ENCODE results near the gene RARA. TPM values are rescaled to one million over a fixed set of nuclear protein-coding genes. Genes with fewer than 3 reads are reported as not detected.

RARA gene
- total RNA-seq, 2 donors from 2014 or later = 46.8 to 73.4 TPM

Other genes with a start within 250 kb of the RARA start
- gene THRA, start 246.2 kb upstream of the RARA start, total RNA-seq = 10 to 100 TPM; 64.8 to 75.0 TPM
- 10 to 100 TPM; 10.3 to 29.1 TPM for gene NR1D1, start 208.6 kb upstream of the RARA start, total RNA-seq
- gene MSL1, start 187.2 kb upstream of the RARA start, total RNA-seq = 100 to 1,000 TPM in 1 of 2 donors, 10 to 100 TPM in 1; 69.3 to 107 TPM
- gene CASC3, start 168.6 kb upstream of the RARA start, total RNA-seq = 100 to 1,000 TPM in 1 of 2 donors, 10 to 100 TPM in 1; 81.8 to 108 TPM
- gene RAPGEFL1, start 131.7 kb upstream of the RARA start, total RNA-seq = 10 to 100 TPM in 1 of 2 donors, 1 to 10 TPM in 1; 7.3 to 21.7 TPM
- gene WIPF2, start 89.9 kb upstream of the RARA start, total RNA-seq = 10 to 100 TPM in 1 of 2 donors, 1 to 10 TPM in 1; 8.9 to 14.0 TPM
- gene CDC6, start 21.3 kb upstream of the RARA start, total RNA-seq = 1 to 10 TPM in 1 of 2 donors, under 1 TPM in 1; 0.71 to 6.8 TPM
- 1 to 10 TPM in 1 of 2 donors, not detected in 1; 1.5 TPM for gene GJD3, start 55.6 kb downstream of the RARA start, total RNA-seq
- 1 to 10 TPM in 1 of 2 donors, under 1 TPM in 1; 0.81 to 8.5 TPM for gene TOP2A, start 108.7 kb downstream of the RARA start, total RNA-seq
- 100 to 1,000 TPM; 177 to 310 TPM for gene IGFBP4, start 134.3 kb downstream of the RARA start, total RNA-seq
- under 1 TPM; 0.14 to 0.78 TPM for gene TNS4, start 192.4 kb downstream of the RARA start, total RNA-seq

Measured in thoracic aorta (tissue), 2 donors.